Smooth muscle cell (in vitro differentiated cells): ENCODE results near the gene PIWIL4. TPM values are rescaled to one million over a fixed set of nuclear protein-coding genes. Genes with fewer than 3 reads are reported as not detected.

Experiments
- DNase-seq: peaks from one replicate; lab custom pipeline; 2025; ENCODE audit not compliant: unreplicated experiment; lab: John Stamatoyannopoulos, UW
- H2AFZ ChIP-seq: fragments of 200-600 bp; sonication (generic); 2 replicates; pipeline ENCODE4 v1.6.0; 2016; ENCODE audit warnings: antibody characterized with exemption, low read depth, mild to moderate bottlenecking
- H3F3A ChIP-seq: fragments of 200-600 bp; sonication (generic); 2 replicates; pipeline ENCODE4 v1.6.0; 2017; ENCODE audit warnings: antibody characterized with exemption, low read depth
- H3K27ac ChIP-seq: fragments of 200-600 bp; sonication (generic); 2 replicates; pipeline ENCODE4 v1.5.1; 2016; ENCODE audit warnings: low read depth, mild to moderate bottlenecking
- H3K27me3 ChIP-seq: fragments of 200-600 bp; sonication (generic); 2 replicates; pipeline ENCODE4 v1.6.1; 2016; ENCODE audit warnings: low read depth, mild to moderate bottlenecking
- H3K36me3 ChIP-seq: fragments of 200-600 bp; sonication (generic); 2 replicates; pipeline ENCODE4 v1.5.1; 2016; ENCODE audit warnings: low read depth
- H3K4me1 ChIP-seq: fragments of 200-600 bp; sonication (generic); 2 replicates; pipeline ENCODE4 v1.5.1; 2016; ENCODE audit warnings: low read depth
- H3K4me2 ChIP-seq: fragments of 200-600 bp; sonication (generic); 2 replicates; pipeline ENCODE4 v1.6.0; 2016; ENCODE audit warnings: mild to moderate bottlenecking
- H3K4me3 ChIP-seq: fragments of 200-600 bp; sonication (generic); 2 replicates; pipeline ENCODE4 v1.5.1; 2016; ENCODE audit warnings: mild to moderate bottlenecking
- H3K79me2 ChIP-seq: fragments of 200-600 bp; sonication (generic); 2 replicates; pipeline ENCODE4 v1.6.0; 2016; ENCODE audit warnings: low read depth, mild to moderate bottlenecking
- H3K9ac ChIP-seq: fragments of 200-600 bp; sonication (generic); 2 replicates; pipeline ENCODE4 v1.6.0; 2016; ENCODE audit warnings: low read depth
- H3K9me3 ChIP-seq: fragments of 200-600 bp; sonication (generic); replicated peaks from 2 replicates; pipeline ENCODE4 v1.5.1; 2016; ENCODE audit warnings: low read depth
- H4K20me1 ChIP-seq: fragments of 200-600 bp; sonication (generic); 2 replicates; pipeline ENCODE4 v1.6.0; 2016; ENCODE audit warnings: low read depth
- CTCF ChIP-seq: fragments of 200-600 bp; sonication (generic); IDR thresholded peaks from 2 replicates; pipeline ENCODE4 v1.5.1; 2017; ENCODE audit warnings: borderline replicate concordance, mild to moderate bottlenecking, antibody characterized with exemption; ENCODE audit not compliant: insufficient read depth, poor library complexity, severe bottlenecking
- WGBS: methylation state at CpG from one replicate; pipeline ENCODE4 v1.1.7; 2016; ENCODE audit warnings: low lambda C conversion rate; 5-methylcytosine and 5-hydroxymethylcytosine counted together
- polyA plus RNA-seq: library from polyadenylated mRNA; unstranded; fragments of >200 nt; fragmentation: Nextera tagmentation; extraction: Ambion mirVana; gene quantifications from 2 replicates; pipeline ENCODE4 v1.2.1, GENCODE V29; 2016
- total RNA-seq: library from RNA; depleted of rRNA; stranded (reverse); fragments of >200 nt; gene quantifications from 2 replicates; pipeline ENCODE4 v1.2.3, GENCODE V29; 2014

PIWIL4 gene
- total and polyA plus RNA-seq, 2 experiments from 2014 or later, result 0.88 to 3.1 TPM

GRCh38 chr11:94602430-94603372 is 35.5 kb downstream of the PIWIL4 start:
- Histone ChIP-seq H3K4me1 (peaks cover 8% of the 10 kb centered on the region), H3F3A (peaks cover 10% of the 10 kb centered on the region), H2AFZ (peak overlapping the region; percentile 13), H4K20me1 (no peaks in the 10 kb centered on the region), H3K36me3 (no peaks in the 10 kb centered on the region), H3K9me3 (no peaks in the 10 kb centered on the region), H3K79me2 (no peaks in the 10 kb centered on the region), H3K9ac (peak overlapping the region; percentile 56), H3K4me3 (peak overlapping the region; percentile 22), H3K27ac (peak overlapping the region; percentile 85), H3K4me2 (peak overlapping the region; percentile 62), H3K27me3 (no peaks in the 10 kb centered on the region)
- WGBS, result 27% methylated on average over 8 of the region's 8 CpGs
- no peak for DNase-seq
- no peak for TF ChIP-seq CTCF

GRCh38 chr11:94603587-94603986 is 36.4 kb downstream of the PIWIL4 start:
- WGBS, result 93% methylated on average over 1 of the region's 1 CpG
- Histone ChIP-seq H3K4me2 (peak overlapping the region; percentile 62), H2AFZ (peak overlapping the region; percentile 13), H3K27ac (peak overlapping the region; percentile 85), H3K27me3 (no peaks in the 10 kb centered on the region), H3K9ac (peak overlapping the region; percentile 38), H3K36me3 (no peaks in the 10 kb centered on the region), H3K79me2 (no peaks in the 10 kb centered on the region), H3K4me1 (peaks cover 8% of the 10 kb centered on the region), H3K9me3 (no peaks in the 10 kb centered on the region), H3K4me3 (peak overlapping the region; percentile 22), H3F3A (peaks cover 10% of the 10 kb centered on the region), H4K20me1 (no peaks in the 10 kb centered on the region)
- DNase-seq, result no peak
- TF ChIP-seq CTCF, result no peak

GRCh38 chr11:94604482-94604881 is 37.3 kb downstream of the PIWIL4 start:
- DNase-seq, result no peak
- TF ChIP-seq CTCF, result no peak
- no peak overlapping the region for H3K9ac ChIP-seq
- H3K79me2 ChIP-seq, result no peaks in the 10 kb centered on the region
- H3K27ac ChIP-seq, result no peak overlapping the region
- peaks cover 4% of the 10 kb centered on the region for H3K36me3 ChIP-seq
- H4K20me1 ChIP-seq, result no peaks in the 10 kb centered on the region
- H3K4me2 ChIP-seq, result peak overlapping the region; percentile 8
- peaks cover 10% of the 10 kb centered on the region for H3F3A ChIP-seq
- no peak overlapping the region for H3K4me3 ChIP-seq
- peaks cover 3% of the 10 kb centered on the region for H3K9me3 ChIP-seq
- H3K27me3 ChIP-seq, result no peaks in the 10 kb centered on the region
- no peak overlapping the region for H2AFZ ChIP-seq
- H3K4me1 ChIP-seq, result peaks cover 8% of the 10 kb centered on the region
- WGBS, result 55% methylated on average over 3 of the region's 3 CpGs
